Common myeloid progenitor, CD34-positive (primary cell): ENCODE data around the gene NOL3.

Experiments used
- CTCF ChIA-PET: fragments of 350-600 bp; sonication (Branson Sonifier 250); formaldehyde crosslinking; loops from one replicate; lab custom pipeline; 2021; ENCODE audit warnings: antibody characterized with exemption; lab: Charles Lee
- POLR2A ChIA-PET: fragments of 350-600 bp; sonication (Branson Sonifier 250); formaldehyde crosslinking; loops from one replicate; lab custom pipeline; 2021; ENCODE audit warnings: antibody characterized with exemption; lab: Charles Lee
- DNase-seq, 3 donors: peaks; one replicate each; pipeline versions ENCODE4 v3.0.0 to v3.0.0-alpha.2; 2013
- H3K27ac ChIP-seq, 2 experiments: 1 replicate in 1 of 2; 2 replicates in 1 of 2; pipeline ENCODE4 v1.7.0; 2013; ENCODE audit warnings: inconsistent platforms in 2 of 2, low read length in 2 of 2, mild to moderate bottlenecking in 2 of 2, low read depth in 1 of 2, moderate library complexity in 1 of 2; ENCODE audit not compliant: severe bottlenecking in 2 of 2, insufficient read depth in 1 of 2, poor library complexity in 1 of 2
- H3K27me3 ChIP-seq, 5 experiments: replicated peaks in 2 of 5; 1 replicate in 3 of 5; 2 replicates in 2 of 5; pipeline versions ENCODE4 v1.6.1 to v1.7.0; 2013; ENCODE audit warnings: low read length in 4 of 5, mild to moderate bottlenecking in 2 of 5, moderate library complexity in 2 of 5, inconsistent platforms in 1 of 5; ENCODE audit not compliant: insufficient read depth in 5 of 5, control insufficient read depth in 4 of 5
- H3K36me3 ChIP-seq, 4 experiments: 1 replicate in 2 of 4; 2 replicates in 2 of 4; pipeline versions ENCODE4 v1.6.1 to v1.7.0; 2013; ENCODE audit warnings: low read length in 3 of 4, control low read depth in 1 of 4, mild to moderate bottlenecking in 1 of 4; ENCODE audit not compliant: control insufficient read depth in 4 of 4, insufficient read depth in 4 of 4
- H3K4me1 ChIP-seq, 4 experiments: 1 replicate in 3 of 4; 2 replicates in 1 of 4; pipeline versions ENCODE4 v1.6.1 to v1.7.1; 2013; ENCODE audit warnings: low read length in 3 of 4, mild to moderate bottlenecking in 3 of 4, control low read depth in 1 of 4, inconsistent platforms in 1 of 4, moderate library complexity in 1 of 4; ENCODE audit not compliant: control insufficient read depth in 4 of 4, insufficient read depth in 4 of 4; ENCODE audit errors: control extremely low read depth in 1 of 4
- H3K4me3 ChIP-seq, 7 experiments: 1 replicate in 4 of 7; 2 replicates in 3 of 7; pipeline versions ENCODE4 v1.5.1 to v1.7.0; 2013; ENCODE audit warnings: mild to moderate bottlenecking in 7 of 7, low read length in 6 of 7, moderate library complexity in 6 of 7, inconsistent platforms in 2 of 7, low read depth in 2 of 7, control low read depth in 1 of 7; ENCODE audit not compliant: insufficient read depth in 4 of 7, control insufficient read depth in 1 of 7; ENCODE audit errors: extremely low read depth in 1 of 7
- H3K9me3 ChIP-seq, 5 experiments: 1 replicate in 4 of 5; 2 replicates in 1 of 5; pipeline versions ENCODE4 v1.6.1 to v1.7.1; 2013; ENCODE audit warnings: low read length in 4 of 5, mild to moderate bottlenecking in 2 of 5, inconsistent platforms in 1 of 5, low read depth in 1 of 5, moderate library complexity in 1 of 5; ENCODE audit not compliant: control insufficient read depth in 4 of 5, insufficient read depth in 2 of 5; ENCODE audit errors: control extremely low read depth in 1 of 5
- WGBS: methylation state at CpG from one replicate; pipeline ENCODE4 v1.1.5; 2013; ENCODE audit not compliant: insufficient coverage; 5-methylcytosine and 5-hydroxymethylcytosine counted together

The NOL3 gene

DNA sequence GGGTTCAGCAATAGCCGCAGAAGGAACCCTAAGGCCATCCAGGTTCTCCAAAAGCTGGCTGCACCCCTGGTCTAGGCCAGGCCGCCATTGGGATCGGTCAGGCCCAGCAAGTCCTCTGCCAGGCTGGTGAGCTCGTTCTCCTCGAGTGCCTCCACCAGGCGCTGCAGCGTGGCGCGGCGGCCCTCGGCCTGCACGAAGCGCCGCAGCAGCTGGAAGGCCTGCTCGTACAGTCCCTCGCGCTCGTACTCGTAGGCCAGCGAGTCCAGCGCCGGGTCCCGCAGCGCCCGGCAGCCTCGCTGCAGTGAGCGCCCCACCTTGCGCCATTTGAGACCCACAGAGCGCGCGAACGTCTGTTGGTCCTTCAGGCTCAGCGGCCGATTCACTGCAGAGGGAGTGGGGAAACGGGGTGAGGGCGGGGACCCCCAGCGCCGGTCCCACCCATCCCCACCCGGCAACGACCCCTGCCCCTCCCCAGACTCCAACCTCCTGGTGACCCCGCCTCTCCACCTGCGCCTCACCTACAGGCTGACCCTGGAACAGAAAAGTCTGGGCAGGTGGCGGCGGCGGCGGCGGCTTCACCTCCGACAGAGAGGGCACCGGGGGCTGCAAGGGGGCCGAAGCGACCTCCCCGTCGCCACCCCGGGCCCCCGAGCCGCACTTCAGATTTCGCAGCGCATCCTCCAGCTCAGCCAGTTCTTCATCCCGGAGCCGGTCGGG, 15.6 kb upstream of the NOL3 start:
- Histone ChIP-seq H3K4me1 (peaks cover 3 to 44% (median 30%) of the 10 kb centered on the region in 4 experiments), H3K27ac (no peak overlapping the region), H3K9me3 (peaks cover 0 to 4% (median 0%) of the 10 kb centered on the region in 5 experiments), H3K4me3 (peak overlapping the region in 3 of 7 experiments; percentile 45 to 49 (median 46)), H3K36me3 (no peaks in the 10 kb centered on the region), H3K27me3 (peaks cover 0 to 25% (median 9%) of the 10 kb centered on the region in 5 experiments)
- WGBS: 48% methylated on average over 47 of the region's 61 CpGs
- ChIA-PET CTCF (interaction anchor here (0.8 to 6.1 kb wide), 31 partner anchors 10 to 207 kb away, joined by 3 to 65 read pairs (median 5); partner anchors contain the start of genes CES3, CES4A, HSF4 and NOL3), POLR2A (interaction anchor here (0.8 kb wide), 1 partner anchor 15 kb away, joined by 4 read pairs; no protein-coding TSS in a partner anchor)
- DNase-seq: no peak

DNA sequence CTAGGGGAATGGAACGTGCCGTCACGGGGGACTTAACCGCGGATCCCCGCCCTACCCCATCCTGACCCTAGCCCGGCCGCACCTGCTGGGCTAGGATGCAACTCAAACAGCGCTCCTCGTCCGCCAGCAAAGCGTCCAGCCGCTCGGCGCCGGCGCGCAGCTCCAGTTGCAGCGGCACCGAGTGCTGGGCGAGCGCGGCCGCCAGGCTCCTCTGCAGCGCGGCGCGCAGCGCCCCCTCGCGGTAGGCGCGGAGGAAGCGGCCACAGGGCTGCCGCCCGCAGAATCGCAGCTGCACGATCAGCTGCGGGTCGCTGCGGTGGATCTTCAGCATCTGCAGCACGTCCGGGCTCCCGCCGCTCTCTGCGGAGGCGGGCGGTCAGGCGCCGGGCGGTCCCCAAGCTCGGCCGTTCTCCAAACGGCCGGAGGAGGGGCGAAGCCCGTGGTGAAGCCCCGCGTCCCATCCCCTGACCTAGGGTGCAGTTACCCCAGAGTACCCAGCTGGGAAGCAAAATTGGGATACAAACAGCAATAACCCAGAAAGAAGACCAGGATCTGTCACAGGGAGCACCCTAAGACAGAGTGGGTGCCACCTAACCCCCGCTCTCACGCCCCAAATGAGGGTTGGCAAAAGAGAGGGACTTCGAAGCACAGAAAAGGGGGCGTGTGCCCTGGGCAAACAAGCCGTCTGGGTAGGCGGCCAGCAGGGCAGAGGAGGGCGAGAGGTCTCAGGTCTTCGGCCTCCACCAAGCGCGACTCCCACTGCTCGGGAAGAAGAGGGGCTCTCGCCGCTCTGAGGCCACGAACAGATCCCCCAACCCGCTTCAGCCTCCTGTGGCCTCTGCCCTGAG, 14.8 kb upstream of the NOL3 start:
- ChIA-PET CTCF (interaction anchor here (0.8 to 6.1 kb wide), 26 partner anchors 10 to 208 kb away, joined by 3 to 65 read pairs (median 5); partner anchors contain the start of genes CES3, HSF4 and NOL3), POLR2A (interaction anchor here (0.8 kb wide), 1 partner anchor 16 kb away, joined by 4 read pairs; no protein-coding TSS in a partner anchor)
- H3K4me1 ChIP-seq: peaks cover 3 to 43% (median 33%) of the 10 kb centered on the region in 4 experiments
- peaks cover 0 to 21% (median 6%) of the 10 kb centered on the region in 5 experiments for H3K27me3 ChIP-seq
- H3K36me3 ChIP-seq: no peaks in the 10 kb centered on the region
- peaks cover 0 to 4% (median 0%) of the 10 kb centered on the region in 5 experiments for H3K9me3 ChIP-seq
- peak overlapping the region in 4 of 7 experiments; percentile 1 to 49 (median 46) for H3K4me3 ChIP-seq
- WGBS: 12% methylated on average over 53 of the region's 74 CpGs
- DNase-seq: peak; percentile 74 to 87 (median 82)
- no peak overlapping the region for H3K27ac ChIP-seq

GRCh38 chr16:67156143-67156844, 14.0 kb upstream of the NOL3 start:
- Histone ChIP-seq H3K9me3 (peaks cover 0 to 4% (median 0%) of the 10 kb centered on the region in 5 experiments), H3K4me3 (no peak overlapping the region), H3K4me1 (peaks cover 3 to 45% (median 34%) of the 10 kb centered on the region in 4 experiments), H3K27me3 (peaks cover 0 to 24% (median 6%) of the 10 kb centered on the region in 5 experiments), H3K27ac (no peak overlapping the region), H3K36me3 (no peaks in the 10 kb centered on the region)
- ChIA-PET CTCF (interaction anchor here (0.8 to 6.1 kb wide), 14 partner anchors 12 to 202 kb away, joined by 3 to 65 read pairs (median 9); partner anchors contain the start of gene NOL3), POLR2A (interaction anchor here (1.7 kb wide), 1 partner anchor 143 kb away, joined by 3 read pairs; no protein-coding TSS in a partner anchor)
- no peak for DNase-seq
- WGBS: 86% methylated on average over 10 of the region's 15 CpGs

DNA sequence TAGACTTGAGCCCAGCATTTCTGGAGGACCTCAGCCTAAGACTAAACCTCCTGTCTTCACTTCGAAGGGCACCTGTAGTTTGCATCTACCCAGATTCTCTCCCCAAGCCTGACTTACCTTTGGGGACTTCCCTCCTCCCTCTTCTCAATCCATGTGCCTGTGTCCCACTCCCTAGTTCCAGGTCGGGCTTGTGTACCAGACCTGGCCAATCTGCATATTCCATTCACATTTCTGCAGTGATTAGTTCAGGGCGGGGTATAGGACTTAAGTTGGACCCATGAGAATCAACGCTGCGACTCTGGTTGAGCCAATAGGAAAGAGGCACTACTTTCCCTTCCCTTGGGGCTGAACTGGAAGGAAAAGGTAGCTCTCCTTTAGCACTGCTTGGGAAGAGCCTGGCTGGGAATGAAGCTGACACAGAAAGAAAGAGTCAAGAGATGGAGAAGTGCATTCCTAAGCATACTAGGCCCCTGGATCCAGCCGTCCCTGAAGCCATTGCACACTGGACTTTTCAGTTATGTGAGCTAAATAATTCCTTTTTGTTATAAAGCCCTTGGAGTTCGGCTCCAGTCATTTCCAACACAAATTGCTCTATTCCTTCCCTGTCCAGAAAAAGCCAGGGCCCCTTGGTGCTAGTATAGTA, 13.1 kb upstream of the NOL3 start:
- H3K4me1 ChIP-seq: peaks cover 3 to 49% (median 38%) of the 10 kb centered on the region in 4 experiments
- POLR2A ChIA-PET: interaction anchor here (1.7 kb wide), 1 partner anchor 144 kb away, joined by 3 read pairs; no protein-coding TSS in a partner anchor

DNA sequence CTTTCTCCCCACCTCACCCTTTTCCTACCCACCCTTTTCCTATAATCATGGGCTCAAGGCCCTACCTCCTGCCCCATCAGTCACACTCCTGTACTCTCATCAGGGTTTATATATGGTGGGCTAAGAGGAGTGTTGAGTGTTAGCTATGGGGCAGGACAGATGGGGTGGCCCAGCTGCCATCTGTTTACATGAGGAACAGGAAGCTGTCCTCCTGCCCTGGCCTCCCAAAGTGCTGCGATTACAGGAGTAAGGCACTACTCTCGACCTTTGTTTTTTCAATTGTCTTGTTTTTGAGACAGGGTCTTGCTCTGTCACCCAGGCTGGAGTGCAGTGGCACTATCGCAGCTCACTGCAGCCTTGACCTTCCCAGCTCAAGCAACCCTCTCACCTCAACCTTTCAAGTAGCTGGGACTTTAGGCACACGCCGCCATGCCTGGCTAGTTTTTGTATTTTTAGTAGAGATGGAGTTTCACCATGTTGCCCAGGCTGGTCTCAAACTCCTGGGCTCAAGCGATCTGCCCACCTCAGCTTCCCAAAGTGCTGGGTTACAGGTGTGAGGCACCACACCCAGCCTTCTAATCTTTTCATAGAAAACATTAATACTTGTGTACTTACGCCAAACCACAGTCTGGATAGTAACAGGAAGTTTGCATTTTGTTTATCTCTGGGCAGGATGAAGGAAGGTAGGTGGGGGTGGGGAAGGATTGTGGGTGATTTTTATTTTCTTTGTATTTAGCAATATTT, 12.3 kb upstream of the NOL3 start:
- peaks cover 3 to 56% (median 46%) of the 10 kb centered on the region in 4 experiments for H3K4me1 ChIP-seq
- no peak overlapping the region for H3K27ac ChIP-seq
- POLR2A ChIA-PET: interaction anchor here (1.7 kb wide), 1 partner anchor 144 kb away, joined by 3 read pairs; no protein-coding TSS in a partner anchor
- peaks cover 0 to 4% (median 0%) of the 10 kb centered on the region in 5 experiments for H3K9me3 ChIP-seq
- WGBS: 94% methylated on average over 4 of the region's 7 CpGs
- no peak for DNase-seq
- peaks cover 6 to 39% (median 15%) of the 10 kb centered on the region in 5 experiments for H3K27me3 ChIP-seq
- CTCF ChIA-PET: interaction anchor here (0.7 to 5.3 kb wide), 21 partner anchors 11 to 196 kb away, joined by 3 to 65 read pairs (median 4); partner anchors contain the start of gene NOL3
- no peaks in the 10 kb centered on the region for H3K36me3 ChIP-seq
- H3K4me3 ChIP-seq: no peak overlapping the region

More for the DNA sequence above, 13.1 kb upstream of the NOL3 start:
- WGBS: 93% methylated on average over 5 of the region's 7 CpGs
- no peak overlapping the region for H3K27ac ChIP-seq
- H3K4me3 ChIP-seq: no peak overlapping the region
- H3K9me3 ChIP-seq: peaks cover 0 to 4% (median 0%) of the 10 kb centered on the region in 5 experiments
- no peaks in the 10 kb centered on the region for H3K36me3 ChIP-seq
- CTCF ChIA-PET: interaction anchor here (0.7 to 5.3 kb wide), 20 partner anchors 12 to 195 kb away, joined by 3 to 65 read pairs (median 3); partner anchors contain the start of gene NOL3
- peaks cover under 1 to 31% (median 12%) of the 10 kb centered on the region in 5 experiments for H3K27me3 ChIP-seq
- DNase-seq: no peak
